Kidney capillary endothelial cell (primary cell): ENCODE measurements around the gene MMEL1.
"Not testable (repeated sequence)": the region's sequence is repeated elsewhere in the genome, so short reads cannot be mapped to it uniquely, and the experiment has no call there.

ENCODE experiments used
- DNase-seq: peaks from one replicate; pipeline ENCODE4 v3.0.0-alpha.2; 2018; ENCODE audit warnings: low spot score

MMEL1 gene

DNA sequence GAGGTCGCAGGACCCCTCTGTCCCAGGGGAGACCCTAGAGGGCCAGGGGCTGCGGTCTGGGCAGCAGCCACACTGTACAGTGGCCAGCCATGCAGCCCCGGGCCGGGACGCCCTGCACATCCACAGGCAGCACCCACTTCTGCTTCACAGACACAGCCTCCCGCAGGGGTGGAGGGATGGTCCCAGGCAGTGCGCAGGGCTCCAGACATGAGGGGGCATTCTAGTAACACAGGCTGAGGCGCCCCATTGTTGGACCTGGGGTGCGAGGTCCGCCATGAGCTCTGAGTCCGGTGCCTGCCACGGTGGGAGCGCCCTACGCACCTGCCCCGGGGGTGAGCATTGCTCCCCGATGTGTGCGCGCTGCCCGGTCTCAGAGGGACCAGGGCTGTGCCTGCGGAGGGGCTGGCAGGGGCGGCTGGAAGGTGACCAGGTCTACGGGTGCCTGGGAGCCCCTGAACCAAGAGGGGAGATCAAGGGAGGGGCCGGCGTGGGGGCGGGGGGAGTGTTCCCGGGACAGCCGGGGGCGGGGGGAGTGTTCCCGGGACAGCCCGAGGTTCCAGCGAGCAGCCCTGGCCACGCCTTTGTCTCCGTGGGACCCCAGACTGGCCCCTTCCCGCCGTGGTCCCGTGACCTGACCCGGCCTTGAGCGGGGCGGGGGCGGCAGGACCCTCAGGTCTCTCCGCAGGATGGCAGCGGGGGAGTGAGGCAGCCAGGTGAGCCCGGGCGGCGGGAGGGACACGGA, 4.5 kb downstream of the MMEL1 start:
- no peak for DNase-seq

DNA sequence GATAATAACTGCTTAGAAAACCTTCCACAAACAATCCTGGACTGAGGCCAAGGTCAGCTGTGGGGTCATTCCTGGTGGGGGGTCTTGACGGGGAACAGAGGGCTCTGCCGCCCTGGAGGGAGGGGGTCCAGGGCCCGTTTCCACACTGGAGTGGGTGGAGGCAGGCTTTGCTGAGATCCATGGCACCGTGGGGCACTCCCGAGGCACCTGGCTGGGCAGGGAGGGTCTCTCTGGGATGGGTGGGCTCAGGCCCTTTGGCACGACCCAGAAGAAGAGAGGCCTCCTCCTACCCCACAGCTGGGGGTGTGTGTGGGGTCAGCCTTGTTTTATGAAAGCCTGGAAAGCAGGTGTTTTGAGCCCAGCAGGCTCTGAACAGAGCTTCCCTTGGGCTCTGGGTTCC, 5.1 kb downstream of the MMEL1 start:
- no peak for DNase-seq

DNA sequence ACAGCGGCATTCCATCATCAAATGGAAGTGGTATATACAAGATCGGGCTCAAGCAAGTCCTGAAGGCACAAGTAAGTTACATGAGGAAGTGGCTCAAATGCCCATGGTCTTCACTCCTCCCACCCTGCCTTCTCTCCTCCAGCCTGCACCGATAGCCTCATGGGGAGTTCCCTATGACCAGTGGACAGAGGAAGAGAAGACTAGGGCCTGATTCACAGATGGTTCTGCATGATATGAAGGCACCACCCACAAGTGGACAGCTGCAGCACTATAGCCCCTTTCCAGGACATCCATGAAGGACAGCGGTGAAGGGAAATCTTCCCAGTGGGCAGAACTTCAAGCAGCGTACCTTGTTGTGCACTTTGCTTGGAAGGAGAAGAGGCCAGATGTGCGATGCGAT, 7.1 kb downstream of the MMEL1 start:
- not testable (repeated sequence) for DNase-seq

DNA sequence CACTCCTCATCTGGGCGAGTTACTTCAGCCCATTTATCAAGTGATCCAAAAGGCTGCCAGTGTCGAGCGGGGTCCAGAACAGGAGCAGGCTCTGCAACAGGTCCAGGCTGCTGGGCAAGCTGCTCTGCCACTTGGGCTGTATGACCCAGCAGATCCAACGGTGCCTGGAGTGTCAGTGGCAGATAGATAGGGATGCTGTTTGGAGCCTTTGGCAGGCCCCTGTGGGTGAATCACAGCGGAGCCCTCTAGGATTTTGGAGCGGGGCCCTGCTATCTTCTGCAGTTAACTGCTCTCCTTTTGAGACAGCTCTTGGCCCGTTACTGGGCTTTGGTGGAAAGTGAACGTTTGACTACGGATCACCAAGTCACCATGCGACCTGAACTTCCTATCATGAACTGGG, 7.5 kb downstream of the MMEL1 start:
- DNase-seq, result no peak

DNA sequence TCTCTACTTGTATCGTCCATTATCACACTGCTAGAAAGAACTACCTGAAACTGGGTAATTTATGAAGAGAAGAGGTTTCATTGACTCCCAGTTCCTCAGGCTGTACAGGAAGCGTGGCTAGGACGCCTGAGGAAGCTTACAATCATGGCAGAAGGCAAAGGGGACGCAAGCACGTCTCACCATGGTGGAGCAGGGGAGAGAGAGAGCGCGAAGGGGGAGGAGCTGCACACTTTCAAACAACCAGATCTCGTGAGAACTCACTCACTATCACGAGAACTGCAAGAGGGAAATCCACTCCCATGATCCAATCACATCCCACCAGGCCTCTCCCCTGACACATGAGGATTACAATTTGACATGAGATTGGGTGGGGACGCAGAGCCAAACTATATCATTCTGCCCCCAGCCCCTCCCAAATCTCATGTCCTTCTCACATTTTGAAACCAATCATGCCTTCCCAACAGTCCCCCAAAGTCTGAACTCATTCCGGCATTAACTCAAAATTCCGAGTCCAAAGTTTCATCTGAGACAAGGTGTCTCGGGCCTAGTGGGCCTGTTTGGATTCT, 8.0 kb downstream of the MMEL1 start:
- DNase-seq, result no peak

DNA sequence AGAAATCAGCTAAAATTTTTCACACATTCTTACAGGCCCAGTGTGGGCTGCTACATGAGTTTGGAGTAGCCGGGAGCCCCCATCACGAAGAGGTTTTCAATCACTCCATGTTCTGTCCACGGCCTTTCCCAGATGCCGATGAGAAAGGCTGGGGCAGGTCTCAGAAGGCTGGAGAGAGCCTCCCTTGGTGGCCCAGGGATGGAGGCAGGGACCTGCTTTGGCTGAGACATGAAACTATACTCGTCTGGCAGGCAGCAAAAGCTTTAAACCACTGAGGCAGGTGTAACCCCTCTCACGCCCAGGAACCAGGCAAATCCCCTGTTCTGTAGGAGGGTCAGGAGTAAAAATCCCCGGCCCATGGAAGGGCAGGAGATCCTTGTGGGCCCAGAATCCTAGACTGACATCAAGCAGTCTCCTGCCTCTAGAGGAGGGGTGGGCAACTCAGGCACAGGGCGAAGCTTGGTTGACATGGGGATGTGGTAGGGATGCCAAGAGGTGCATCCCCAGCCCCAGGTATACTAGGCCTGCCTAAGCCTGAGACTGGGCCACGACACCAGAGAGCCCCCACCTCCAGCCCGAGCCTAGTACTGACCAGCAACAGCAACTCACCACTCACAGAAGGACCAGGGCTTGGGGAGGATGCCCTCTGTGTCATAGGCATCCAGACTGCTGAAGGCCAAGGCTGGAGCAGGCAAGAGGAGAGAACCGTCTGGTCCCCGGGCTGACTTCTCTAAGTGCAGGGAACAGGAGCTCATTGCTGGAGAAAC, 9.1 kb downstream of the MMEL1 start:
- no peak for DNase-seq

DNA sequence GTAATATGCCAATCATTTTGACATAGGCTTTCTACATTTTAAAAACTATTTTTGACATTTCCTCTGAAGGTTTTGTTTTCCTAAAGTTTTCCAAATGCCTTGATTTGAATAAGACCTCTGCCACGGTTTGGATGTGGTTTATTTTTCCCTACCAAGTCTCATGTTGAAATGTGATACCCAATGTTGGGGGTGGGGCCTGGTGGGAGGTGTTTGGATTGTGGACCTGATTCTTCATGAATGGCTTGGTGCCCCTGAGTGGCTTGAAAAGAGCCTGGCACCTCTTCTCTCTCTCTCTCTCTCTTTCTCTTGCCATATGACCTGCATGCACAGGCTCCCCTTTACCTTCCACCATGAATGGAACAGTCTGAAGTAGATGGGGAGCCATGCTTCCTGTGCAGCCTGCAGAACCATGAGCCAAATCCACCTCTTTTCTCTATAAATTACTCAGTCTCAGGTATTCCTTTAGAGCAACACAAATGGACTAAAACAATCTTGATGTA, 14.8 kb downstream of the MMEL1 start:
- no peak for DNase-seq

DNA sequence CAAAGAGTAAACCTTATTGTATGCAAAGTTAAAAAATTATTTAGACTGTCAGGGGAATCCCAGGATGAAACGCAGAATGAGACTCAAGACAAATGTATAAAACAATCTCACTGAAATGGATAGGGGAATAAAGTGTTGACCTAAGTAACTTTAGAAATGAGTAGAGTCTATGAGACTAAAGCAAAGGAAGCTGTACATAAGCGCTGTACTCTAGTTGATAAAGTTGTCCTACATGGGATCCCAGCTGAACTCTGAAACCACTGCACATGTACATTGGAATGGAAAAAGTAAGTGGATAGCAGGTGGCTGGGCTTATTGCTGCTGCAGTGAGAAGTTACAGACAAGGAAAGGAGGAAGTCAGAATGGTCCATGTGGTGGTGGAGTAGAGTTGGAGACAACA, 18.7 kb downstream of the MMEL1 start:
- DNase-seq, result no peak

DNA sequence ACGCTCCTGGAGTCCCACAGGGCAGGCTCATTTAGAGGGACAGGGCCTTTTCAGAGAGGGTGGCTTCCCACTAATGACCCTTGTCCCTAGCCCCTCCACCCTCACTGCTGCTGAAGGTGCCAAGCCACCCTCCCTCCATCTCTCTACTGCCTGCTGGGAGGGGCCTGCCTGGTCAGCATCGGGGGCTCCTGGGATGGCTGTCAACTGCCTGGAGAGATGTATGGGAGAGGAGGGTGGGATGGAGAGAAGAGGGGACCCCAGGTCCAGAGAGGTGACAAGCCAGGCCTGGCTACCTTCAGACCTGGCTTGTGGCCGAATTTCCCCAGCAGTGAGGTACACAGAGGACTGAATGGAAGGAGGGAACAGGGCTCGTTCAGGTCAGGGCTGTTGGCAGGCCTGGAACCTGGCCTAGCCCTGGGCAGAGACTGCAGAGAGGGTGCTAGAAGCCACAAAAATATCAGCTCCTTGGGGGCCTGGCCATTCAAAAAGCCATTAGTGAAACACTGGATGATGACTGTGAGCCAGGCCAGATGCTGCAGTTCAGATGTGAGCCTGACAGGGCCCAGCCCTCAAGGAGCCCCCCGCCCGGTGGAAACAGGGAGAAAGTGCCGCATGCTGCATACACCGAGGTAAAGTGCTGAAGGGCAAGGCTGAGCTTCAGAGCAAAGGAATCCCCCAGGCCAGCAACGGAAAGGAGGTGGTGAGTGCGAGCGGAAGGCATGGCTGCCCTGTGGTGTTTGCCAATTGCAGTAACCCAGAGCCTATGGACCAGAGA, 20.0 kb downstream of the MMEL1 start:
- DNase-seq, result no peak

DNA sequence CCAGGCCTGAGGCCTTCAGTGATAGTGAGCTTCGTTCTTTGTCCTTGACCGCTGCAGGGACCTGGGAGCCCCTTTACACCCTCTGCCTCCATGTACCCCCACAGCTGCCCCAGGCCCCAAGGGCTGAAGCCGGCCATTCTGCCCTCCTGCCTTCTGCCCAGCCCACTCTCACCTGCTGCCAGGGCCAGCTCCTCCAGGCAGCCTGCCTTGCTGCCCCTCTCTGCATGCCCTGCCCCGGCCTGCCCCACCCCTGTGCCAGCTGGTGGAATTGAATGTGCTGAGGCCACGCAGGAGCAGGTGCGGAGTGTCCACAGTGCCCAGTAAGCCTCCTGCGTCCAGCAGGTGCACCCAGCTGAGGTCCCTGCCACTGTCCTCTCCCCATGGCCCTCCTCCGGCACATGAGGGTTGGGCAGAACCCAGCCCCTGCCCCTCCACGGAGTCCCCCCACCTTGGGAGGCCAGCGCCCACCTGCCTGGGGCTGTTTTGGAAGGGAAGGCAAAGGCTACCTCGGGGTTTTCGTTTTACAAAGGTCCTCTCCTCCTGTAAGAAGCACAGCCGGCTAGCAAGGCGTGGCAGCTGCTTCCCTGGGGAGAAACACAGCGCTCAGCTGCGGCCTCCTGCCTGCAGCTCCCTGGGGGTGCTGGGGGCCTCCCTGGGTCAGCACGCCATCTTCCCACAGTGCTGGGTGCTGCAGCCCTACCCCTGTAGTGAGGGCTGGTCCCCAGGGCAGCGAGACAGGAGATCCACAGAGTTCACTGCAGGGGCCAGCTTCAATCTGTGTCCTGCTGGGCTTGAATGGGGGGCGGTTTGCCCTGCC, 21.0 kb downstream of the MMEL1 start:
- DNase-seq, result no peak

DNA sequence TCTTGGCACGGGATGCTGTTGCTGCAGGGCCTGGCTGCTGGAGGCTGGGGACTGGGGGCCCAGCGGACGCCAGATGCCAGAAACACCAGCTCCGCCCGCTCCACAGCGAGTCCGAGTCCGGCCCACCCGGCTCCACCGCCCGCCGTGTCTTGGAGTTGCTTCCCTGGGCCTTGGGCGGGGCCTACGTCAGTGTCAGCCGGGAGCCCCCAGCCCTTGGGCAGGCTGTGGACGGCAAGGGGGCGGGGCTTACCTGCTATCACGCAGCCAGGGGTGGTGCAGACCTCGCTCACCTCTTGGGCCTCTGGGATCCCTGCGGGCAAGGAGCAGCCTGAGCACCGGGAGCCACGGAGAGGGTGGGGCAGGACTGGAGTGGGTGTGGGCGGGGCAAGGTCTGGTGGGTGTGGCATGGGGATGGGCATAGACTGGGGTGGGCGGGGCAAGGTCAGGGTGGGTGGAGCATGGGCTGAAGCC, 21.8 kb downstream of the MMEL1 start:
- DNase-seq, result no peak

DNA sequence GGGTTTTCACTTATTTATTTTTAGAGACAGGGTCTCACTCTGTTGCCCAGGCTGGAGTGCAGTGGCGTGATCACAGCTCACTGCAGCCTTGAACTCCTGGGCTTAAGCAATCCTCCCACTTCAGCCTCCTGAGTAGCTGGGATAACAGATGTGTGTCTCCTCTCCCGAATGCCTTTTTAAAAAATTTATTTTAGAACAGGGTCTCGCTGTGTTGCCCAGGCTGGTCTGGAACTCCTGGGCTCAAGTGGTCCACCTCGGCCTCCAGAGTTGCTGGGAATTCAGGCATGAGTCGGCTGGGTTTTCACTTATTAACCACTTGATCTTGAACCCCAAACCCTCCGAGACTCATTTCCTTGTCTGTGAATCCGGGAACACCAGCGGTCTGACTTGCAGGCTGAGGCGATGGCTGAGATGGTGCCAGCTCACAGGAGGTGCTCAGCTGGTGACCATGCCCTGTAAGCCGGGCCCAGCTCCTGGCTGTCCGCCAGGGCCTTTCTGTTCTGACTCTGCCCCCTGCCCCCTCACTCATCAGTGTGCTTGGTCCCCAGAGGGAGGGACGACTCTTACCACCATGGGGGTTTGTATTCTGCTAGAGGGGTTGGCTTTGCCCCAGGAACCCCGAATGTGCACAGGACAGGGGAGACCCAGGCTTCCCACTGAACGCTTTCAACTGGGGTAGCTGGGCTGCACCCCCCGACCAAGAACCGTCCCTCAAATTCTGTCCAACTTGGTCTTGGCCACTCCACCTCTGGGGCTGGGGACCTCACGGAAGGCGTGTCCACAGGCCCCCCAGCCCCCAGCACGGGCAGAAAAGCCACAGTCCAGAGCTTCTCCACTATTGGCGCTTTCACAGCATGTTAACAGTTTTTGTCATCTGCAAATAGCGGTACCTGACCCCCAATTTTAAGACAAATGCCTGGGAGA, 22.5 kb downstream of the MMEL1 start:
- DNase-seq, result no peak

DNA sequence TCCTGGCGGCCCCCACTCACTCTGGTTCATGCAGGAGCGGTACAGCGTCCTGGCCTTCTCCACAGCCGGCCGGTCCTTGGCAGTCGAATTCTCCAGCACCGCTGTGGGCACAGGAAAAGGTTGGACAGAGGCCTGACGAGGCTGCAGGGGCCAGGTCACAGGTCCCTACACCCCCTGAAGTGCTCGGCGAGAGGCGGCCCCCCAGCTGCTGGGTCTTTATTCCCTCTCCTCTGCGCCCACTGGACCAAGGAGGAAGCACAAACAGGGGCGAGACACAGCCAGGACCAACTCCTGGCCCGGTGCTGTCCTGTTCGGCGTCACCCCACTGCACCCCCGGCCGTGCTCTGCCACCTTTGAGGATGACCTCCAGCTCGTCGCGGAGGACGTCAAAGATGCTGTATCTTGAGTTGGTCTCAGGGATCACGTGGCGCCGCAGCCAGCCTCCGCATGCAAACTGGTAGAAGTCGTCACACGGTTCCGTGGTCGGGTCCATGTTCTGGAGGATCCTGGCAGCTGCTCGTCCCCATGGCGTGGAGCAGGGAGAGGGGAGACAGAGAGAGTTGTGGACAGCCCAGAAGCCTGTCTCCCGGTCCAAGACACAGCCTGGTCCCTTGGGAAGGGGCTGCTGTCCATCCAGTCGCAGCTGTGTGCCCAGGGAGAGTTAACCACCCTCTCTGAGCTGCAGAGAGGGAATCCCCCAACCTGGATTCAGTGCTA, 23.3 kb downstream of the MMEL1 start:
- DNase-seq, result no peak

DNA sequence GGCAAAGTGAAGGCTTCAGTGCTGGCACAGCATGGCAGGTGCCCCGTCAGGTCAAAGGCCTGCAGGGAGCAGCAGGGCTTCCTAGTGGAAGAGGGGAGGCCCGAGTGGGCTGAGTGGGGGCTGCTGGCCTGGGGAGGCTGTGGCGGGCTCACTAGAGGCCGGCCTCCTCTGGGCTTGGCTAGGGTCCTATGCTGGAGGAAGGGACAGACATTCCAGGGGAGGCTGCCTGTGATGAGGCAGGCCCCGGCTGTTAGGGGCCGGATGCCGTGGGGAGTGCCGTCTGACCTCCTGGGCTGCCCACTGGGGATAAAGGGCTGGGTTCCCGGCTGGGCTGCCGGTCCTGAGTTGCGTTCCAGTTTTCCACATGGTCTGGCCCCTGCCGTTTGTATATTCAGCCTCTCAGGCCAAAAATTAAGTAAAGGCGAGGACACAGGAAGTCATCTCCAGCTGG, 25.1 kb downstream of the MMEL1 start:
- DNase-seq, result no peak

DNA sequence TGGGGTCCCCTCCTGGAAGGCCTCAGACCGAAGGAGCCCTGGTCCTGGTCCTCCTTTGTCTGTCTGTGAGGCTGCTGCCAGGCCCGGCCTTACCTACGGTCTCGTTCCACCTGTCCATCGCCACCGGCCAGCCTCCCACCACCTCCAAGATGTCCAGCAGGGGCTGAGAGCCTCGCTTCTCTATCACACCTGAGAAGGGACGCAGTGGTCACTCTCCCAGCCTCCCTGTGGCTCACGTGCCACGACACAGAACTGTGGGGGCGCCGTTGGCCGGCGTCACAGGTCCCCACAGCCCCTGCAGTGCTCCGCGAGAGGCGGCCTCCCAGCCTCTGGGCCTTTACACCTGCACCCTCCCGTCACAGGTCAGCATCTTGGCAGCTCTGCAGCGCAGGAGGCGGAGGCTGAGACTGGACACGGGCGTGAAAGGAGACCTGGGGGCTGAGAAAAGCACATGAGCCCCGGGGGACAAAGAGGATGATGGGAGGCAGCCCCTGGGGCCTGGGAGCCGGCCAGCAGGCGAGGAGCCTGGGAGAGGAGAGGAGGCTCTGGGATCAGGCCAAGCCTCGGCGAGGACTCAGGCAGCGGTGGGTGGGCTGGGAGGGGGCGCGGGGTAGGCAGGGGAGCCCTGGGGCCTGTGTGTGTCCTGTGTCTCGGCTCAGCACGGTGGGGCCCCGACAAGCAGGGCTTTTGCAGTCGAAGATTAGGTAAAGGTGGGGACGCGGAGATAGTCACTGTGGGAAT, 25.8 kb downstream of the MMEL1 start:
- DNase-seq, result no peak

DNA sequence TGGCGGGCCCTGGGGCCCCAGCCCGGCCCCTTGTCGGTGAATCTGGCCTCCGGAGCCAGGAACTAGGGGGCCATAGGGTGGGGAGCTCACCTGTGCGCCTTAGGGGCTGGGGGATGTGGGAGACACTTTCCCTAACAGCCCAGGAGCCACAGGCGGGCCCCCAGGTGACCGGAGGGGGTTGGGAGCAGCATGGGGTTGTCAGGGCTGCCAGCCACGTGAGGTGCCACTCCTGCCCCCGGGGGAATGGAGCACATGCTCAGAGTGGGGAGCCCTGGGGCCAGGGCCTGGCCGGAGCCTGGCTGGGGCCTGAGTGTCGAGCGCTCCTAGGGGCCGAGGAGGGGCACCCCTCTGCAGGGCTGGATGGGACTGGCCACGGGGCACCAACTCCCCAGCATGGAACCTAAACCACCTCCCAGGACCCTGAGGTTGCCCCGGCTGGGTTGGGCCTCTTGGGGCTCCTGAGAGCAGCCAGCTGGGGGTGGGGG, 26.4 kb downstream of the MMEL1 start:
- DNase-seq, result no peak

DNA sequence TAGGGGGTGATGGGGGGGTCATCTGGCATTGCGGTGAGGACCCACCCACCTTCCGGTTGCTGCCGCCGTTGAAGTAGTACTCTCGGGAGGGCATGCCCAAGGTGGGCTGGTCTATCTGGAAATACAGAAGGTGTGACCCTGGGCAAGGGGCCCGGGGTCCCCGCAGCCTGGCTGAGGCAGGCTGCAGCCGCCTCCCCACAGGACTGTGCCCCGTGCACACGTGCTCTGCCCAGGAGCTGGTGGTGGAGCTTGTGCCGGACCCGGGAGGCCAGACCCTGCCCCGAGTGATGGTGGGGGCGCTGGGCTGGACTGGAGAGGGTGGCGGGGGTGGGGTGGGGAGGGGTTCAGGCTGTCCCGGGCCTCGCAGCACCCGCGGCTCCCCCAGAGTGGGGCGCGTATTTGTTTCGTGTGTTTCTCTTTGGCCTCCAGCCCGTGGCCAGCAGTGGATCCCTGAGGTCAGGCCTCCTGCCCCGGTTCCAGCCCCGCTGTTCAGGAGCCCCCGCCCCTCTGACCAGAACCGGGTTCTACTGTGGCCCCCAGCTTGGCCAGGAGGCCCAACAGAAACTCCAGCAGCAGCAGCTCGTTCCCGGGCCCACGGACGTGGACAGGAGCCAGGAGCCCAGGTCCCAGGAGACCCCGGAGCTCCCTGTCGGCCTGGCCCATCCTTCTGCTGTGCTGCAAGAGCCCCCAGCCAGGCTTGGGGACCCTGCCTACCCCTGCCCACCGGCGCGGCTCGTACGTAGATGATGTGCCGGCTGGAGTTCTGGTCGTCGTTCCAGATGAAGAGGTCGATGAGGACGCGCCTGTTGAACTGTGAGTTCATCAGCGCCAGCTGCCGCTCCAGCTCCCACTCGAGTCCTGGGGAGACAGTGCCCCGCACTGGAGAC, 27.1 kb downstream of the MMEL1 start:
- DNase-seq, result no peak
